HG03060 (cell line): ENCODE measurements around the gene ABCG5.

ENCODE experiments used
- ATAC-seq: cut with Tn5 transposase; IDR thresholded peaks from one replicate; pipeline ENCODE4 v1.9.1; 2021; ENCODE audit warnings: low read depth, moderate number of reproducible peaks; ENCODE audit not compliant: unreplicated experiment

Gene ABCG5

GRCh38 chr2:43838560-43839267 lies at the start of gene ABCG5, which contains the start of gene ABCG8:
TSS of gene ABCG5 (minus strand) at chr2:43838839. CDS start at chr2:43838679, 160 bp downstream.
TSS of gene ABCG8 (plus strand) at chr2:43838971. CDS start at chr2:43839054, 83 bp downstream.
- ATAC-seq = no peak

GRCh38 chr2:43887176-43887575 lies 48.5 kb upstream of the ABCG5 start:
- no peak for ATAC-seq

GRCh38 chr2:43885132-43885632 lies 46.5 kb upstream of the ABCG5 start:
- no peak for ATAC-seq

- ATAC-seq = no peak
Measured at GRCh38 chr2:43884689-43885088, 46.0 kb upstream of the ABCG5 start.

- ATAC-seq = no peak
Measured at GRCh38 chr2:43882312-43882711, 43.7 kb upstream of the ABCG5 start.

- ATAC-seq = no peak
Measured at GRCh38 chr2:43880952-43881351, 42.3 kb upstream of the ABCG5 start.

- ATAC-seq = no peak
Measured at GRCh38 chr2:43880471-43880870, 41.8 kb upstream of the ABCG5 start.

GRCh38 chr2:43879261-43879660 lies 40.6 kb upstream of the ABCG5 start:
- ATAC-seq = no peak

GRCh38 chr2:43877782-43878464 lies 39.3 kb upstream of the ABCG5 start:
- no peak for ATAC-seq

GRCh38 chr2:43874776-43875451 lies 36.3 kb upstream of the ABCG5 start:
- ATAC-seq = no peak

GRCh38 chr2:43872151-43872550 lies 33.5 kb upstream of the ABCG5 start:
- no peak for ATAC-seq

- no peak for ATAC-seq
Measured at GRCh38 chr2:43855292-43855691, 16.7 kb upstream of the ABCG5 start.

GRCh38 chr2:43854671-43855070 lies 16.0 kb upstream of the ABCG5 start:
- ATAC-seq = no peak

GRCh38 chr2:43853141-43854081 lies 14.8 kb upstream of the ABCG5 start:
- no peak for ATAC-seq

GRCh38 chr2:43852196-43852730 lies 13.6 kb upstream of the ABCG5 start:
- ATAC-seq = no peak

GRCh38 chr2:43851011-43851980 lies 12.7 kb upstream of the ABCG5 start:
- no peak for ATAC-seq

- ATAC-seq = no peak
Measured at GRCh38 chr2:43848214-43848613, 9.6 kb upstream of the ABCG5 start.

- no peak for ATAC-seq
Measured at GRCh38 chr2:43846140-43846793, 7.6 kb upstream of the ABCG5 start.
